Neural cell (in vitro differentiated cells): Measurements from ENCODE around the gene CCDC136. TPM values are rescaled to one million over a fixed set of nuclear protein-coding genes. Genes with fewer than 3 reads are reported as not detected.

Source experiments
- H2AFZ ChIP-seq: fragments of 200-600, 300-800 bp; sonication (generic), shearing (Covaris generic); 2 replicates; pipeline ENCODE4 v1.6.0; 2014; ENCODE audit warnings: low read depth, mild to moderate bottlenecking, antibody characterized with exemption, low read length, moderate library complexity
- H3F3A ChIP-seq: fragments of 200-600 bp; shearing (Covaris generic); 2 replicates; pipeline ENCODE4 v1.6.1; 2016; ENCODE audit warnings: mild to moderate bottlenecking, moderate library complexity, mixed read lengths, antibody characterized with exemption, low read length; ENCODE audit not compliant: insufficient read depth, poor library complexity, severe bottlenecking
- H3K27ac ChIP-seq: fragments of 200-600, 300-800 bp; sonication (generic), shearing (Covaris generic); 2 replicates; pipeline ENCODE4 v1.5.1; 2014; ENCODE audit warnings: mild to moderate bottlenecking, low read length, moderate library complexity
- H3K27me3 ChIP-seq: fragments of 300-800, 200-600 bp; sonication (generic), shearing (Covaris generic); 2 replicates; pipeline ENCODE4 v1.6.0; 2014; ENCODE audit warnings: mild to moderate bottlenecking, low read depth, low read length, moderate library complexity; ENCODE audit not compliant: insufficient read depth
- H3K36me3 ChIP-seq: fragments of 300-800, 200-600 bp; sonication (generic), shearing (Covaris generic); 2 replicates; pipeline ENCODE4 v1.5.1; 2014; ENCODE audit warnings: mild to moderate bottlenecking, antibody characterized with exemption, low read length, moderate library complexity; ENCODE audit not compliant: insufficient read depth
- H3K4me2 ChIP-seq: fragments of 300-800, 200-600 bp; sonication (generic), shearing (Covaris generic); 2 replicates; pipeline ENCODE4 v1.6.0; 2014; ENCODE audit warnings: mild to moderate bottlenecking, low read length
- H3K4me3 ChIP-seq: fragments of 300-800, 200-600 bp; sonication (generic), shearing (Covaris generic); 2 replicates; pipeline ENCODE4 v1.5.1; 2014; ENCODE audit warnings: mild to moderate bottlenecking, low read length, moderate library complexity
- H3K79me2 ChIP-seq: fragments of 200-600 bp; shearing (Covaris generic); replicated peaks from 2 replicates; pipeline ENCODE4 v1.6.0; 2014; ENCODE audit warnings: mild to moderate bottlenecking, low read length, moderate library complexity; ENCODE audit not compliant: insufficient read depth
- H3K9ac ChIP-seq: fragments of 300-800, 200-600 bp; sonication (generic), shearing (Covaris generic); 2 replicates; pipeline ENCODE4 v1.6.1; 2016; ENCODE audit warnings: mild to moderate bottlenecking, low read length, mixed read lengths
- H3K9me2 ChIP-seq: fragments of 200-600 bp; shearing (Covaris generic); 2 replicates; pipeline ENCODE4 v1.6.1; 2016; ENCODE audit warnings: mild to moderate bottlenecking, low read length, mixed read lengths; ENCODE audit not compliant: insufficient read depth
- H3K9me3 ChIP-seq: fragments of 200-600, 300-800 bp; sonication (generic), shearing (Covaris generic); 2 replicates; pipeline ENCODE4 v1.6.1; 2016; ENCODE audit warnings: mild to moderate bottlenecking, mixed run types, low read length, moderate library complexity, mixed read lengths
- H4K20me1 ChIP-seq: fragments of 200-600 bp; shearing (Covaris generic); 2 replicates; pipeline ENCODE4 v1.6.1; 2016; ENCODE audit warnings: mild to moderate bottlenecking, mixed run types; ENCODE audit not compliant: insufficient read depth
- EP300 ChIP-seq: fragments of 450-650 bp; conservative IDR thresholded peaks from 2 replicates; pipeline ENCODE4 v1.6.1; 2014; ENCODE audit warnings: antibody characterized with exemption, mild to moderate bottlenecking, moderate library complexity; ENCODE audit not compliant: poor library complexity, severe bottlenecking
- EZH2 ChIP-seq: fragments of 200-600, 300-800 bp; shearing (Covaris generic), sonication (generic); IDR thresholded peaks from 2 replicates; pipeline ENCODE4 v1.6.1; 2014; ENCODE audit warnings: antibody characterized with exemption, low read length, borderline replicate concordance, mild to moderate bottlenecking; ENCODE audit not compliant: insufficient read depth, poor library complexity, severe bottlenecking
- MXI1 ChIP-seq: fragments of 450-650 bp; conservative IDR thresholded peaks from 2 replicates; pipeline ENCODE4 v1.6.1; 2014; ENCODE audit warnings: antibody characterized with exemption, mild to moderate bottlenecking; ENCODE audit not compliant: poor library complexity, severe bottlenecking
- POLR2AphosphoS5 ChIP-seq: IDR thresholded peaks from 2 replicates; pipeline ENCODE4 v1.6.1; 2012
- RAD21 ChIP-seq: fragments of 450-650 bp; conservative IDR thresholded peaks from 2 replicates; pipeline ENCODE4 v1.6.1; 2014; ENCODE audit warnings: antibody characterized with exemption, mild to moderate bottlenecking, moderate library complexity
- SMC3 ChIP-seq: fragments of 450-650 bp; conservative IDR thresholded peaks from 2 replicates; pipeline ENCODE4 v1.6.1; 2014; ENCODE audit warnings: antibody characterized with exemption, mild to moderate bottlenecking, moderate library complexity; ENCODE audit not compliant: poor library complexity
- TAF1 ChIP-seq: IDR thresholded peaks from 2 replicates; pipeline ENCODE4 v1.6.1; 2012; ENCODE audit warnings: low read depth
- polyA plus RNA-seq: library from polyadenylated mRNA; depleted of rRNA; stranded (reverse); fragments of >200 nt; gene quantifications from 2 replicates; pipeline ENCODE4 v1.2.3, GENCODE V29; 2014
- TF ChIP-seq, protein P1 (sequence below): fragments of 450-650 bp; IDR thresholded peaks from 2 replicates; pipeline ENCODE4 v1.5.1; 2014; ENCODE audit warnings: antibody characterized with exemption, mild to moderate bottlenecking, moderate library complexity; ENCODE audit not compliant: poor library complexity, severe bottlenecking
- TF ChIP-seq, protein P2 (sequence below): IDR thresholded peaks from 2 replicates; pipeline ENCODE4 v1.6.1; 2012; ENCODE audit warnings: borderline replicate concordance

Gene CCDC136
- polyA plus RNA-seq, 1 donor from 2014 or later = 42.5 TPM

DNA sequence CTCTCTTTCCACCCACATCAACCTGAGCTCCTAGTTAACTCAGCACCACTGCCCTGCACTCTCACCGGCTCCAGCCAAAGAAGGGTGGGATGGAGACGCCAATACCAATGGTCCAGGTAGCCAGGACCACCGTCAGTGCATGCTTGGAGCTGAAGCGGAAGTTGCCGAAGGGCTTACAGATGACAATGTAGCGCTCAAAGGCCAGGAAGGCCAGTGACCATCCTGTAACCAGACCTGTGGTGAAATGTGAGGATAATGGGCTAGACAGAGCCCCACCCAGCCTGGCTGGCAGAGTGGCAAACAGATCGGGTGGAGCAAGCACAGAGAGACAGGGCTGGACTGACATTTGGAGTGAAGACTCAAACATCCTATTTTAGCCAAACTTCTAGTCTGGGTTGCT is 16.8 kb upstream of the CCDC136 start:
- Histone ChIP-seq H3K4me3 (no peak overlapping the region), H3K9me2 (no peaks in the 10 kb centered on the region), H3K27ac (no peak overlapping the region), H3K36me3 (no peaks in the 10 kb centered on the region), H3K27me3 (no peaks in the 10 kb centered on the region), H3K79me2 (no peaks in the 10 kb centered on the region), H3K9me3 (no peaks in the 10 kb centered on the region), H2AFZ (no peak overlapping the region), H4K20me1 (no peaks in the 10 kb centered on the region), H3F3A (no peaks in the 10 kb centered on the region), H3K9ac (no peak overlapping the region), H3K4me2 (no peak overlapping the region)
- TF ChIP-seq MXI1 = no peak
- TF ChIP-seq, protein P1, sequence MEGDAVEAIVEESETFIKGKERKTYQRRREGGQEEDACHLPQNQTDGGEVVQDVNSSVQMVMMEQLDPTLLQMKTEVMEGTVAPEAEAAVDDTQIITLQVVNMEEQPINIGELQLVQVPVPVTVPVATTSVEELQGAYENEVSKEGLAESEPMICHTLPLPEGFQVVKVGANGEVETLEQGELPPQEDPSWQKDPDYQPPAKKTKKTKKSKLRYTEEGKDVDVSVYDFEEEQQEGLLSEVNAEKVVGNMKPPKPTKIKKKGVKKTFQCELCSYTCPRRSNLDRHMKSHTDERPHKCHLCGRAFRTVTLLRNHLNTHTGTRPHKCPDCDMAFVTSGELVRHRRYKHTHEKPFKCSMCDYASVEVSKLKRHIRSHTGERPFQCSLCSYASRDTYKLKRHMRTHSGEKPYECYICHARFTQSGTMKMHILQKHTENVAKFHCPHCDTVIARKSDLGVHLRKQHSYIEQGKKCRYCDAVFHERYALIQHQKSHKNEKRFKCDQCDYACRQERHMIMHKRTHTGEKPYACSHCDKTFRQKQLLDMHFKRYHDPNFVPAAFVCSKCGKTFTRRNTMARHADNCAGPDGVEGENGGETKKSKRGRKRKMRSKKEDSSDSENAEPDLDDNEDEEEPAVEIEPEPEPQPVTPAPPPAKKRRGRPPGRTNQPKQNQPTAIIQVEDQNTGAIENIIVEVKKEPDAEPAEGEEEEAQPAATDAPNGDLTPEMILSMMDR = no peak
- TF ChIP-seq EZH2 = no peak
- TF ChIP-seq TAF1 = no peak
- no peak for TF ChIP-seq SMC3
- TF ChIP-seq RAD21 = no peak
- TF ChIP-seq POLR2AphosphoS5 = no peak
- no peak for TF ChIP-seq EP300
- TF ChIP-seq, protein P2, sequence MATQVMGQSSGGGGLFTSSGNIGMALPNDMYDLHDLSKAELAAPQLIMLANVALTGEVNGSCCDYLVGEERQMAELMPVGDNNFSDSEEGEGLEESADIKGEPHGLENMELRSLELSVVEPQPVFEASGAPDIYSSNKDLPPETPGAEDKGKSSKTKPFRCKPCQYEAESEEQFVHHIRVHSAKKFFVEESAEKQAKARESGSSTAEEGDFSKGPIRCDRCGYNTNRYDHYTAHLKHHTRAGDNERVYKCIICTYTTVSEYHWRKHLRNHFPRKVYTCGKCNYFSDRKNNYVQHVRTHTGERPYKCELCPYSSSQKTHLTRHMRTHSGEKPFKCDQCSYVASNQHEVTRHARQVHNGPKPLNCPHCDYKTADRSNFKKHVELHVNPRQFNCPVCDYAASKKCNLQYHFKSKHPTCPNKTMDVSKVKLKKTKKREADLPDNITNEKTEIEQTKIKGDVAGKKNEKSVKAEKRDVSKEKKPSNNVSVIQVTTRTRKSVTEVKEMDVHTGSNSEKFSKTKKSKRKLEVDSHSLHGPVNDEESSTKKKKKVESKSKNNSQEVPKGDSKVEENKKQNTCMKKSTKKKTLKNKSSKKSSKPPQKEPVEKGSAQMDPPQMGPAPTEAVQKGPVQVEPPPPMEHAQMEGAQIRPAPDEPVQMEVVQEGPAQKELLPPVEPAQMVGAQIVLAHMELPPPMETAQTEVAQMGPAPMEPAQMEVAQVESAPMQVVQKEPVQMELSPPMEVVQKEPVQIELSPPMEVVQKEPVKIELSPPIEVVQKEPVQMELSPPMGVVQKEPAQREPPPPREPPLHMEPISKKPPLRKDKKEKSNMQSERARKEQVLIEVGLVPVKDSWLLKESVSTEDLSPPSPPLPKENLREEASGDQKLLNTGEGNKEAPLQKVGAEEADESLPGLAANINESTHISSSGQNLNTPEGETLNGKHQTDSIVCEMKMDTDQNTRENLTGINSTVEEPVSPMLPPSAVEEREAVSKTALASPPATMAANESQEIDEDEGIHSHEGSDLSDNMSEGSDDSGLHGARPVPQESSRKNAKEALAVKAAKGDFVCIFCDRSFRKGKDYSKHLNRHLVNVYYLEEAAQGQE = no peak

- Histone ChIP-seq H2AFZ (no peak within 1 kb of the TSS), H3K9ac (no peak within 1 kb of the TSS), H3K27ac (no peak within 1 kb of the TSS), H4K20me1 (no peaks in the 10 kb centered on the region), H3K4me3 (no peak within 1 kb of the TSS), H3K4me2 (no peak within 1 kb of the TSS), H3K9me3 (no peaks in the 10 kb centered on the region), H3K27me3 (no peaks in the 10 kb centered on the region), H3K36me3 (no peaks in the 10 kb centered on the region), H3F3A (no peaks in the 10 kb centered on the region), H3K79me2 (no peaks in the 10 kb centered on the region), H3K9me2 (no peaks in the 10 kb centered on the region)
- no peak for TF ChIP-seq SMC3
Measured at GRCh38 chr7:128775744-128776474, 15.9 kb upstream of the CCDC136 start, which contains the start of gene OPN1SW. Gene OPN1SW, minus strand, starts transcription at chr7:128775794. Its CDS starts 13 bp downstream, at chr7:128775781.
